Left lung (tissue), 10 donors: ENCODE data around the gene L3MBTL3. TPM values are rescaled to one million over a fixed set of nuclear protein-coding genes. Genes with fewer than 3 reads are reported as not detected.
"Not testable (repeated sequence)": the region's sequence is repeated elsewhere in the genome, so short reads cannot be mapped to it uniquely, and the experiment has no call there.

Source experiments
- ATAC-seq: fragments of 200-7000 bp; cut with Tn5 transposase; one replicate; pipeline ENCODE4 v1.9.1; 2020; ENCODE audit warnings: moderate library complexity
- DNase-seq, 4 donors: peaks; one replicate each; pipeline ENCODE4 v3.0.0-alpha.2; 2013 to 2020
- H3K27ac ChIP-seq, 2 donors: fragments of 200-600 bp; sonication (generic) in 1 of 2; one replicate each; pipeline versions ENCODE4 v1.5.0 to v1.8.0; 2020 to 2021
- H3K27me3 ChIP-seq, 2 donors: fragments of 200-600 bp; sonication (generic) in 1 of 2; one replicate each; pipeline versions ENCODE4 v1.5.0 to v1.8.0; 2020 to 2021
- H3K36me3 ChIP-seq, 2 donors: fragments of 200-600 bp; sonication (generic) in 1 of 2; one replicate each; pipeline versions ENCODE4 v1.5.0 to v1.8.0; 2020 to 2021
- H3K4me1 ChIP-seq, 2 donors: fragments of 200-600 bp; one replicate each; pipeline ENCODE4 v1.8.0; 2021
- H3K4me3 ChIP-seq, 2 donors: fragments of 200-600 bp; sonication (generic) in 1 of 2; one replicate each; pipeline versions ENCODE4 v1.5.0 to v1.8.0; 2020 to 2021; ENCODE audit warnings: mild to moderate bottlenecking in 1 of 2
- H3K9me3 ChIP-seq, 2 donors: fragments of 200-600 bp; sonication (generic) in 1 of 2; one replicate each; pipeline versions ENCODE4 v1.5.0 to v1.8.0; 2020 to 2021
- intact Hi-C, 2 donors: fragments of 100-400 bp; cut with DNase I; formaldehyde crosslinking; loops; one replicate each; pipeline versions ENCODE4 v1.11.2 to v1.14.2; 2022
- polyA plus RNA-seq, 6 donors: library from polyadenylated mRNA; unstranded; fragments of 120-200 nt; gene quantifications; one replicate each; pipeline ENCODE4 v1.2.1, GENCODE V29; 2013; ENCODE audit not compliant: insufficient read length in 6 of 6
- total RNA-seq, 2 donors: library from RNA; stranded (reverse); fragmentation: NEBNext Ultra II Directional; extraction: Animal tissue kit (Norgen Biotek cat#: 25700); gene quantifications; one replicate each; pipeline ENCODE4 v1.2.1, GENCODE V29; 2021
- TF ChIP-seq, protein P1 (sequence below), 2 donors: fragments of 200-600 bp; sonication (generic) in 1 of 2; IDR thresholded peaks; one replicate each; pipeline versions ENCODE4 v1.5.0 to v1.8.0; 2021; ENCODE audit warnings: antibody characterized with exemption in 2 of 2
- donor health status: DM: no; HTN: yes; CAD: no.
- donor health status: DM: no; HTN: no; CAD: no.

L3MBTL3 gene
- total and polyA plus RNA-seq, 8 donors, result 5.7 to 28.5 (median 17.3) TPM

DNA sequence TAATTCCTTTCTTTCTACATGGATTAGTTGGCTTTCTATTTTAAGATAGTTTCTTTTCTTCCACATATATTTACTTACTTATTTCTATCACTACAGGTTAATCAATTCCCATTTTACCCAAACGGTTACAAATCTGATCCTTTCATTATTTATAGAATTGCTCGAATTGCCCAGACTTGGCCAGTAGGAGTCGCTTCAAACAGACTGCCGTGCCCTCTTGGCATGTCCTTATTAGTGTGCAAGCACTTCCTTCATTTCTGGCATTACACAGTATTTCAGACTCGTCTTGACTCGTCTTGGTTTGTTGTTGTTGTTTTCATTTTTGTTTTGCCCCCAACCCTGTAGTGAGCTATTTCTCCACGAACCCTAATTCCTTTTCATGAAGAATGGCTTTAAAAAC lies 129.8 kb downstream of the L3MBTL3 start:
- H3K27ac ChIP-seq, result no peak overlapping the region
- no peaks in the 10 kb centered on the region for H3K9me3 ChIP-seq
- ATAC-seq (no peak), DNase-seq (no peak)
- no peaks in the 10 kb centered on the region for H3K27me3 ChIP-seq
- H3K36me3 ChIP-seq, result no peaks in the 10 kb centered on the region
- H3K4me1 ChIP-seq, result no peaks in the 10 kb centered on the region
- no peak overlapping the region for H3K4me3 ChIP-seq
- TF ChIP-seq, protein P1, sequence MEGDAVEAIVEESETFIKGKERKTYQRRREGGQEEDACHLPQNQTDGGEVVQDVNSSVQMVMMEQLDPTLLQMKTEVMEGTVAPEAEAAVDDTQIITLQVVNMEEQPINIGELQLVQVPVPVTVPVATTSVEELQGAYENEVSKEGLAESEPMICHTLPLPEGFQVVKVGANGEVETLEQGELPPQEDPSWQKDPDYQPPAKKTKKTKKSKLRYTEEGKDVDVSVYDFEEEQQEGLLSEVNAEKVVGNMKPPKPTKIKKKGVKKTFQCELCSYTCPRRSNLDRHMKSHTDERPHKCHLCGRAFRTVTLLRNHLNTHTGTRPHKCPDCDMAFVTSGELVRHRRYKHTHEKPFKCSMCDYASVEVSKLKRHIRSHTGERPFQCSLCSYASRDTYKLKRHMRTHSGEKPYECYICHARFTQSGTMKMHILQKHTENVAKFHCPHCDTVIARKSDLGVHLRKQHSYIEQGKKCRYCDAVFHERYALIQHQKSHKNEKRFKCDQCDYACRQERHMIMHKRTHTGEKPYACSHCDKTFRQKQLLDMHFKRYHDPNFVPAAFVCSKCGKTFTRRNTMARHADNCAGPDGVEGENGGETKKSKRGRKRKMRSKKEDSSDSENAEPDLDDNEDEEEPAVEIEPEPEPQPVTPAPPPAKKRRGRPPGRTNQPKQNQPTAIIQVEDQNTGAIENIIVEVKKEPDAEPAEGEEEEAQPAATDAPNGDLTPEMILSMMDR (IDR thresholded peaks at IDR 0.05), result no peak
- intact Hi-C loops, result no loop called here

DNA sequence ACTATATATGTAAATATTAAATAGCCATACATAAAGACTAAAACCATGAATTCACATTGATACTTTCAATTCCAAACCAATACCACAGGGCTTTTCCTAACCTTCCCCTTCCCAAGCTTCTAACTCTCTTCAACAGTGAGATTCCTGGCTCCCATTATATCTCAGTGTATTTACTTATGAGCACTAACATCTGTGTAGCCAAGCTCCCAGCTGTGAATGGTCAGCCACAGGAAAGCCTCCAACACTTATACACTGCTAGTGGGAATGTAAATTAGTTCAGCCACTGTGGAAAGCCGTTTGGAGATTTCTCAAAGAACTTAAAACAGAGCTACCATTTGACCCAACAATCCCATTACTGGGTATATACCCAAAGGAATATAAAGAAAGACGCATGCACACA lies 130.6 kb downstream of the L3MBTL3 start:
- intact Hi-C loops, ATAC-seq, H3K4me3 ChIP-seq, H3K27me3 ChIP-seq, H3K9me3 ChIP-seq, H3K36me3 ChIP-seq, H3K4me1 ChIP-seq, H3K27ac ChIP-seq: not testable (repeated sequence)
- DNase-seq, result peak in 2 of 4 donors; percentile 61 to 70

DNA sequence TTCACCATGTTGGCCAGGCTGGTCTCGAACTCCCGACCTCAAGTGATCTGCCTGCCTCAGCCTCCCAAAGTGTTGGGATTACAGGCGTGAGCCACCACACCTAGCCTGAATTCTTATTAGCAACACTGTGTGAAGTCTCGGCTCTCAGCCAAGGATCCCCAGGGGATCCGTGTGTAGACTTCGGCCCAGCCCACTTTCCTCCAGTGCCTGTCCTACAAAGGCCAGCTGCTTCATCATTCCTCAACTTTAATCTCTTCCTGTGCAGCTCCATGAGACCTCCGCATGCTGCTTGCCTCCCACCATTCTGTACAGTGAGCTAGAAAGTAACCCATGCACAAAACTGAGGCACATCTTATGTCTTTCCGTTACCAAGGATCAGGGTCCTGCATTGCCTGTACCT lies 132.5 kb downstream of the L3MBTL3 start:
- no peaks in the 10 kb centered on the region for H3K36me3 ChIP-seq
- DNase-seq (no peak), ATAC-seq (no peak)
- intact Hi-C loops, result no loop called here
- H3K4me3 ChIP-seq, result no peak overlapping the region
- H3K27me3 ChIP-seq, result no peaks in the 10 kb centered on the region
- H3K9me3 ChIP-seq, result no peaks in the 10 kb centered on the region
- H3K4me1 ChIP-seq, result no peaks in the 10 kb centered on the region
- no peak overlapping the region for H3K27ac ChIP-seq
- TF ChIP-seq, protein P1 (IDR thresholded peaks at IDR 0.05), result no peak

DNA sequence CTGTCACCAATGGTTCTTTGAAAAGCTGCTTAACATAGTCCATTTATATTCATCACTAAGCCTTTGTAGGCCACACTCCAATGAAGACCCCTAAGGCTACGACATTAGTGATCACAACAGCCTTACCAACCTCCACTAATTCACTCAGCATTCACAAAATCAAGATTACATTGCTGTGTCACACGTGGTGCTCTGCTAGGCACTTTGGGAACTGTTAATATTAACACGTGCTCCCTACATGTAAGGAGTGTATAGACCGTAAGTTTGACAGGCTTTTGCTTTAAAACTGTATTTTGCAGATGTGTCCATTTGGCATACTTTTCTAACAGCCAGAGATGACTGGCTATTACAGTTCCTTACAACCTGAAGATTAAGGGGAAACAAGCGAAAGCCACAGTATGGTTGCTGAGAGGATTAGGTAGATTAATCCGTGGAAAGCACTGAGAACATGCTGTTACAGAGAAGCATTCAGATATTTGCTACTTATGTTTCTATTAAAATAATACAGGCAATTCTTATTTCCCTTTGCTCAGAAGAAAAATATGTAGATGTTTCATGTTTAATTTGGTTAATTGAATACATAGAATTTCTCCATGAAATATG lies 134.6 kb downstream of the L3MBTL3 start:
- ATAC-seq (no peak), DNase-seq (no peak)
- intact Hi-C loops, result no loop called here

DNA sequence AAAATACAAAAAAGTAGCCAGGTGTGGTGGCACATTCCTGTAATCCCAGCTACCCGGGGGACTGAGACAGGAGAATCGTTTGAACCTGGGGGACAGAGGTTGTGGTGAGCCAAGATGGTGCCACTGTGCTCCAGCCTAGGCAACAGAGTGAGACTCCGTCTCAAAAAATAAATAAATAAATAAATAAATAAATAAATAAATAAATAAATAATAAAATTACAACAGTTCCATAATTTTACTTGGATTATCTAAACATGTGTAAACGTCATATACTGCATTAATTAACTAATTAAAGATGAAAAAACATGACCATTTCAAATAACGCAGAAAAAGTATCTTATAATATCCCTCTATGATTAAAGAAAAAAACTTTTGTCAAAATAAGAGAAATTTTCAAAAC lies 138.5 kb downstream of the L3MBTL3 start:
- TF ChIP-seq, protein P1 (IDR thresholded peaks at IDR 0.05), result no peak
- H3K4me3 ChIP-seq, result no peak overlapping the region
- no peak overlapping the region for H3K27ac ChIP-seq
- H3K36me3 ChIP-seq, result no peaks in the 10 kb centered on the region
- intact Hi-C loops, result no loop called here
- ATAC-seq (no peak), DNase-seq (no peak)
- H3K27me3 ChIP-seq, result no peaks in the 10 kb centered on the region
- H3K4me1 ChIP-seq, result no peaks in the 10 kb centered on the region
- H3K9me3 ChIP-seq, result peaks cover 0 to 13% of the 10 kb centered on the region in 2 donors

More for the DNA sequence above, 134.6 kb downstream of the L3MBTL3 start:
- no peaks in the 10 kb centered on the region for H3K4me1 ChIP-seq
- peaks cover 0 to 3% of the 10 kb centered on the region in 2 donors for H3K9me3 ChIP-seq
- TF ChIP-seq, protein P1 (IDR thresholded peaks at IDR 0.05), result no peak
- no peaks in the 10 kb centered on the region for H3K36me3 ChIP-seq
- H3K27ac ChIP-seq, result no peak overlapping the region
- no peak overlapping the region for H3K4me3 ChIP-seq
- no peaks in the 10 kb centered on the region for H3K27me3 ChIP-seq

DNA sequence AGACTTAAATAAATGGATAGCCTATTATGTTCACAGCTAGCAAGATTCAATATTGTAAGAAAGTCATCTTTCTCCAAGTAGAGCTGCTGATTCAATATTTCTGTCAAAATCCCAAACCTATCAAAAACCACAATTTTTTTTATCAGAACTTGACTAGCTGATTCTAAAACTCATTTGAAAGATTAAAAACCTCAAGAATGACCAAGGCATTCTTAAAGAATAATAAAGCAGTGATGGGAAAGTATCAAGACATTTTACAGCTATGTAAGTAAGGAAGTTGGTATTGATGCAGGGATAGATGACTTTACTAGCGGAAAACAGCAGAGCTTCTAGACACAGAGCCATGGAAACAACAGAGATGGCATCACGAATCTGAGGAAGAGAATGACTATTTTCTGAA lies 139.7 kb downstream of the L3MBTL3 start:
- ATAC-seq (no peak), DNase-seq (no peak)
- no peak overlapping the region for H3K27ac ChIP-seq
- intact Hi-C loops, result no loop called here
- H3K36me3 ChIP-seq, result no peaks in the 10 kb centered on the region
- H3K4me3 ChIP-seq, result no peak overlapping the region
- TF ChIP-seq, protein P1 (IDR thresholded peaks at IDR 0.05), result no peak
- peaks cover 0 to 13% of the 10 kb centered on the region in 2 donors for H3K9me3 ChIP-seq
- H3K27me3 ChIP-seq, result no peaks in the 10 kb centered on the region
- no peaks in the 10 kb centered on the region for H3K4me1 ChIP-seq
